ENCODE data around the gene SLC6A6.

Gene SLC6A6

GRCh38 chr3:14402304-14402811 is at the start of gene SLC6A6:
Gene SLC6A6 (plus strand): TSS chr3:14402606. CDS start chr3:14443635, 41,029 bp downstream.
- Histone ChIP-seq H3K9me3 (ENCODE audit: control insufficient read depth, low read length) (no peaks in the 10 kb centered on the region), H3K36me3 (ENCODE audit: control insufficient read depth, insufficient read depth, low read length, severe bottlenecking) (no peaks in the 10 kb centered on the region), H3K9ac (ENCODE audit: low read length) (peak within 1 kb of the TSS; percentile 80), H3K4me3 (ENCODE audit: low read length) (peak within 1 kb of the TSS; percentile 89), H3K4me1 (ENCODE audit: control insufficient read depth, insufficient read depth, low read length) (peaks cover 25% of the 10 kb centered on the region), H3K27me3 (replicated peaks; ENCODE audit: control insufficient read depth, insufficient read depth, low read length) (no peaks in the 10 kb centered on the region)
- DNase-seq (ENCODE audit: low read depth), result peak; percentile 96

GRCh38 chr3:14353502-14353901 is 48.9 kb upstream of the SLC6A6 start:
- peak; percentile 18 for DNase-seq (ENCODE audit: low read depth)
- Histone ChIP-seq H3K36me3 (ENCODE audit: control insufficient read depth, insufficient read depth, low read length, severe bottlenecking) (no peaks in the 10 kb centered on the region), H3K4me1 (ENCODE audit: control insufficient read depth, insufficient read depth, low read length) (peaks cover 5% of the 10 kb centered on the region), H3K27me3 (replicated peaks; ENCODE audit: control insufficient read depth, insufficient read depth, low read length) (peaks cover 8% of the 10 kb centered on the region), H3K4me3 (ENCODE audit: low read length) (no peak overlapping the region), H3K9me3 (ENCODE audit: control insufficient read depth, low read length) (no peaks in the 10 kb centered on the region), H3K9ac (ENCODE audit: low read length) (no peak overlapping the region)

- no peak overlapping the region for H3K9ac ChIP-seq (ENCODE audit: low read length)
- no peaks in the 10 kb centered on the region for H3K36me3 ChIP-seq (ENCODE audit: control insufficient read depth, insufficient read depth, low read length, severe bottlenecking)
- H3K4me1 ChIP-seq (ENCODE audit: control insufficient read depth, insufficient read depth, low read length), result peaks cover 10% of the 10 kb centered on the region
- H3K4me3 ChIP-seq (ENCODE audit: low read length), result no peak overlapping the region
- DNase-seq (ENCODE audit: low read depth), result no peak
- no peaks in the 10 kb centered on the region for H3K9me3 ChIP-seq (ENCODE audit: control insufficient read depth, low read length)
- H3K27me3 ChIP-seq (replicated peaks; ENCODE audit: control insufficient read depth, insufficient read depth, low read length), result peaks cover 35% of the 10 kb centered on the region
Measured at GRCh38 chr3:14357463-14357862, 44.9 kb upstream of the SLC6A6 start.

- H3K4me1 ChIP-seq (ENCODE audit: control insufficient read depth, insufficient read depth, low read length), result peaks cover 10% of the 10 kb centered on the region
- no peaks in the 10 kb centered on the region for H3K9me3 ChIP-seq (ENCODE audit: control insufficient read depth, low read length)
- H3K27me3 ChIP-seq (replicated peaks; ENCODE audit: control insufficient read depth, insufficient read depth, low read length), result peaks cover 44% of the 10 kb centered on the region
- DNase-seq (ENCODE audit: low read depth), result peak; percentile 46
- H3K9ac ChIP-seq (ENCODE audit: low read length), result no peak overlapping the region
- no peaks in the 10 kb centered on the region for H3K36me3 ChIP-seq (ENCODE audit: control insufficient read depth, insufficient read depth, low read length, severe bottlenecking)
- H3K4me3 ChIP-seq (ENCODE audit: low read length), result no peak overlapping the region
Measured at GRCh38 chr3:14358426-14359211, 43.8 kb upstream of the SLC6A6 start.

GRCh38 chr3:14359348-14359747 is 43.1 kb upstream of the SLC6A6 start:
- H3K4me3 ChIP-seq (ENCODE audit: low read length), result no peak overlapping the region
- H3K27me3 ChIP-seq (replicated peaks; ENCODE audit: control insufficient read depth, insufficient read depth, low read length), result peaks cover 46% of the 10 kb centered on the region
- peaks cover 10% of the 10 kb centered on the region for H3K4me1 ChIP-seq (ENCODE audit: control insufficient read depth, insufficient read depth, low read length)
- H3K36me3 ChIP-seq (ENCODE audit: control insufficient read depth, insufficient read depth, low read length, severe bottlenecking), result no peaks in the 10 kb centered on the region
- H3K9ac ChIP-seq (ENCODE audit: low read length), result no peak overlapping the region
- no peak for DNase-seq (ENCODE audit: low read depth)
- no peaks in the 10 kb centered on the region for H3K9me3 ChIP-seq (ENCODE audit: control insufficient read depth, low read length)

- Histone ChIP-seq H3K4me3 (ENCODE audit: low read length) (no peak overlapping the region), H3K9me3 (ENCODE audit: control insufficient read depth, low read length) (no peaks in the 10 kb centered on the region), H3K36me3 (ENCODE audit: control insufficient read depth, insufficient read depth, low read length, severe bottlenecking) (no peaks in the 10 kb centered on the region), H3K4me1 (ENCODE audit: control insufficient read depth, insufficient read depth, low read length) (peaks cover 10% of the 10 kb centered on the region), H3K27me3 (replicated peaks; ENCODE audit: control insufficient read depth, insufficient read depth, low read length) (peaks cover 50% of the 10 kb centered on the region), H3K9ac (ENCODE audit: low read length) (no peak overlapping the region)
- no peak for DNase-seq (ENCODE audit: low read depth)
Measured at GRCh38 chr3:14360123-14360881, 42.1 kb upstream of the SLC6A6 start.

GRCh38 chr3:14361068-14361677 is 41.2 kb upstream of the SLC6A6 start:
- no peak for DNase-seq (ENCODE audit: low read depth)
- Histone ChIP-seq H3K9ac (ENCODE audit: low read length) (no peak overlapping the region), H3K36me3 (ENCODE audit: control insufficient read depth, insufficient read depth, low read length, severe bottlenecking) (no peaks in the 10 kb centered on the region), H3K4me3 (ENCODE audit: low read length) (no peak overlapping the region), H3K4me1 (ENCODE audit: control insufficient read depth, insufficient read depth, low read length) (peaks cover 10% of the 10 kb centered on the region), H3K27me3 (replicated peaks; ENCODE audit: control insufficient read depth, insufficient read depth, low read length) (peaks cover 59% of the 10 kb centered on the region), H3K9me3 (ENCODE audit: control insufficient read depth, low read length) (no peaks in the 10 kb centered on the region)

GRCh38 chr3:14362890-14363289 is 39.5 kb upstream of the SLC6A6 start:
- Histone ChIP-seq H3K4me1 (ENCODE audit: control insufficient read depth, insufficient read depth, low read length) (peaks cover 10% of the 10 kb centered on the region), H3K4me3 (ENCODE audit: low read length) (no peak overlapping the region), H3K9ac (ENCODE audit: low read length) (no peak overlapping the region), H3K9me3 (ENCODE audit: control insufficient read depth, low read length) (no peaks in the 10 kb centered on the region), H3K36me3 (ENCODE audit: control insufficient read depth, insufficient read depth, low read length, severe bottlenecking) (no peaks in the 10 kb centered on the region), H3K27me3 (replicated peaks; ENCODE audit: control insufficient read depth, insufficient read depth, low read length) (peaks cover 74% of the 10 kb centered on the region)
- no peak for DNase-seq (ENCODE audit: low read depth)

GRCh38 chr3:14363379-14363778 is 39.0 kb upstream of the SLC6A6 start:
- peaks cover 79% of the 10 kb centered on the region for H3K27me3 ChIP-seq (replicated peaks; ENCODE audit: control insufficient read depth, insufficient read depth, low read length)
- DNase-seq (ENCODE audit: low read depth), result no peak
- no peak overlapping the region for H3K4me3 ChIP-seq (ENCODE audit: low read length)
- no peak overlapping the region for H3K9ac ChIP-seq (ENCODE audit: low read length)
- no peaks in the 10 kb centered on the region for H3K36me3 ChIP-seq (ENCODE audit: control insufficient read depth, insufficient read depth, low read length, severe bottlenecking)
- peaks cover 6% of the 10 kb centered on the region for H3K4me1 ChIP-seq (ENCODE audit: control insufficient read depth, insufficient read depth, low read length)
- no peaks in the 10 kb centered on the region for H3K9me3 ChIP-seq (ENCODE audit: control insufficient read depth, low read length)

GRCh38 chr3:14363991-14364390 is 38.4 kb upstream of the SLC6A6 start:
- DNase-seq (ENCODE audit: low read depth), result peak; percentile 38
- H3K9me3 ChIP-seq (ENCODE audit: control insufficient read depth, low read length), result no peaks in the 10 kb centered on the region
- peaks cover under 1% of the 10 kb centered on the region for H3K4me1 ChIP-seq (ENCODE audit: control insufficient read depth, insufficient read depth, low read length)
- no peak overlapping the region for H3K4me3 ChIP-seq (ENCODE audit: low read length)
- no peak overlapping the region for H3K9ac ChIP-seq (ENCODE audit: low read length)
- H3K27me3 ChIP-seq (replicated peaks; ENCODE audit: control insufficient read depth, insufficient read depth, low read length), result peaks cover 78% of the 10 kb centered on the region
- H3K36me3 ChIP-seq (ENCODE audit: control insufficient read depth, insufficient read depth, low read length, severe bottlenecking), result no peaks in the 10 kb centered on the region
